ENCODE data around the gene ESYT2.

Gene ESYT2

DNA sequence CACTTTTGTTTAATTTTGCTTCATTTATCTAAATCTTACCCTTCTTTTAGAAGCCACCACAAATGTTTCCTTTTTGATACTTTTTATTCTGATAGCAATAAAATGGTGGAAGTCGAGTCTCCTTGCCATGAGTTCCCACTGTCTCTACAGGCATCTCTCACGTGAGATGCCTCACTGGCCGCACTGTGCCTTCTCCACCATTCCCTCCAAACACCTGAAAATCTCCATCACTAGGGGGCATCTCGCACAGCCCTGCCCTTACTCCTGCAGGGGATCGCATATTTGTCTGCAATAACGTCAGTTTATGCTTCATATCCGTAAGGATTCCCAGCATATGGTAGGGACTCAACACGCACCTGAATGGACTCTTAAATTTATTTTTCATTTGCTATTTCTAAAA lies 68.4 kb downstream of the ESYT2 start:
- DNase-seq: no peak

- DNase-seq: no peak
Measured at GRCh38 chr7:158760445-158760764, 68.9 kb downstream of the ESYT2 start.

GRCh38 chr7:158759749-158760444 lies 69.4 kb downstream of the ESYT2 start:
- no peak for DNase-seq

- DNase-seq: no peak
Measured at GRCh38 chr7:158759245-158759614, 70.1 kb downstream of the ESYT2 start.

DNA sequence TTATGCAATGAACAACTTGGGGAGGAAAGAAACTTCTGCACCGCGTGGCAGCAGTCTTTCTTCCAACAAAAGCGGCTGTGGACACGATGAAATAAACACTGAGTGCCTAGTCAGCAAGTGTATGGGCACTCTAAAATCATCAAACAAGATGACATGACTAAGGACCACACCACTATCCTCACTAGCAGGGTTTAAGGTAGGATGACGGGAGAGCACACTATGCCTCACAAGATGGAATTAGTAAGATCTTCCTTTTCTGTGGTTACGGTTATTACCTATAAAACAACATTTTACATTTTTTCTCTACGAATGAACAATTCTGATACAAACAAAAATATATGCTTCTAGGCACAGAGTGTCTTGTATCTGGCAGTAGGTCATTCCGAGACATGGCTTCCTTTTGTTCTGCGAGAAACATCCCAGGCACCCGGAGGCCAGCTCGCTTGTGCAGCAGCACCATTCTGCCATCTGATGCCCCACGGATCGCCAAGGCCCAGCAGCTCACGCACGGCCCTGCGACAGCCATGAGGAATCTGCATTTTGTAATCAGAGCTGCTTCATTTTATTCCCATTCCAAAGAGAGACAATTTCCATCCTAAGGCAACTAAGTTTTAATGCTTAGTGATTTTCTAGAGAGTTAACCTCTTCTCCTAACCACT lies 70.6 kb downstream of the ESYT2 start:
- no peak for DNase-seq

- no peak for DNase-seq
Measured at GRCh38 chr7:158757404-158757989, 71.8 kb downstream of the ESYT2 start.

- no peak for DNase-seq
Measured at GRCh38 chr7:158754746-158755444, 74.4 kb downstream of the ESYT2 start.

DNA sequence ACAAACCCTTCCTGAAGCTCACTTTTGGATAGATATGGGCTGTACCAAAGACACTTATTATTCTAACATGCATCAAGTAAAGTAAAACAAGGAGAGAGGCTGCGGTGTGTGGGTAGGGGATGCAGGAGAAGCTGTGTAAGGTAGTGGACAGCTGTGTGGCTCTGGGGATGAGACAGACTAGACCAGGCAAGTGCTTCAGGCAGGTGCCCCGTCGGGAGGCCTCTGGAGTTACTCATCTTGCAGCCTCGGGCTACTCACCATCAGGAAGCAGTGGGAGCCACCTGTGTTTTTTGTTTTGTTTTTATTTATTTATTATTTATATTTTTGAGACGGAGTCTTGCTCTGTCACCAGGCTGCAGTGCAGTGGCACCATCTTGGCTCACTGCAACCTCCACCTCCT lies 75.4 kb downstream of the ESYT2 start:
- DNase-seq: no peak

- DNase-seq: no peak
Measured at GRCh38 chr7:158751751-158752150, 77.6 kb downstream of the ESYT2 start.

DNA sequence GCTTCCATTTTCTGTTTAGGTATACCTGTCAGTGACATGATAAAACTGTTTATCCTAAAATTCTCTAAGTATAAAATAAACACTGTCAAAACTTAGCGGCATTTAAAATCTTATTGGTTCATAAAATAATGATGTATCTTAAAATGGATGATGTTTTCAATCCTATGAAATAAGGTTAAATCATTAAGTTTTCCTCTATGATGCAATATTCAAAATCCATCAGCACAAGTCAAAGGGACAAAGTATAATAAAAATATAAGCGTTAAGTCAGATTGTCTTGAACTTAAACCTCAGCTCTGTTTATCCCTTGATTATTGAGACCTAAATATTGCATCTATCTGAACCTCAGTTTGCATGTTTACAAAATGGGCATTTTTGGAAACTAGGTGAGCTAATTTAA lies 78.1 kb downstream of the ESYT2 start:
- DNase-seq: no peak

DNA sequence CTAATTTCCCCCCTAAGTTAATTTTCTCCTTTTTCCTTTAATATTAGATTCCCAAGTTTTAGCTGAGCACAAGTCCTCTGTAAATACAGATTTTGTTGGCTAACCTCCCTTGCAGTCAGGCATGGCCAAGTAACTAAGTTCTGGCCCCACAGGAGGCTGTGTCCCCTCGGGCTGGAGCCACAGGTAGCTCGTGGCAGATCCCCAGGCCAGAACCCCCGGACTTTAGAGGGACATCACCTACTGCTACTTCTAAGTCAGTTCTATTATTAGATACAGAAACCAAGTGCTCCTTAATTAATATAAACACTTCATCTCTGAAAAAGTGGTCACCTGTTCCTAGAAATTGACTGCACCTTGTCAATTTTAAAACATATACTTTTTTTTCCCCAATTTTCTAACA lies 78.6 kb downstream of the ESYT2 start:
- DNase-seq: no peak

DNA sequence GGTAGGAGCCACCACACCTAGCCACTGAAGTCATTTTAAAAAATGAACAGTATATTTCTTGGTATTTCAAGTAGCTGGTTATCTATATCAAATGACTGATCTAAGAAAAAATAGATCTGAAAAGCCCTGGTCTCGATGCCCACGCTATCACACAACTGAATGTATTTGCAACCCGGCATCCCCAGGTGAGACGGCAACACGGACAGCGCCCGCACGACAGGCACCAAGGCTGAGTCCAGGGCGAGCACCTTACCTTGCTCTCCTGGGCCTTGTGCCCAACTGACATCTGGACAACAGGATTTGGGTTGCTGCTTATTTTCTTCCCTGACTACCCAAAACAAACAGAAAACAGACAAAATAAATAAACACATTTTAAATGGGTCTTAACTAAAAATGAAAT lies 79.9 kb downstream of the ESYT2 start:
- DNase-seq: no peak

DNA sequence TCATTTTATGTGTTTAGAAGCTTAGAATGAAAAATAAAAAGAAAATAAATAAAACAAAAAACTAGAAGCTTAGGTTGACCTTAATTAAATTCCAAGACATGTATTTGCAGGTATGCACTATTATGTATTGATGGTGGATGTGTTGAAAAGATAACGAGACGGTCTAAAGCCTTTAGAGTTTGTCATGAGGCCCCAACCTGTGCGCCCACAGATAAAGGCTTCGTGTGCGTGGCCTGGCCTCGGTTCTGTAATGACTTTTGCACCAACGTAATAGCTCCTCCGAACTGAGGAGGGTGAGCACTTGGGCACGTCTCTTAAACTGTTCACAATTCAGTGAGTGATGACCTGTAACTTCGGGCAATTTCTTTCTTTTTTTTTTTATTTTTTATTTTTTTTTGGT lies 81.0 kb downstream of the ESYT2 start:
- no peak for DNase-seq

- no peak for DNase-seq
Measured at GRCh38 chr7:158747408-158747807, 81.9 kb downstream of the ESYT2 start.

GRCh38 chr7:158746957-158747356 lies 82.4 kb downstream of the ESYT2 start:
- no peak for DNase-seq

DNA sequence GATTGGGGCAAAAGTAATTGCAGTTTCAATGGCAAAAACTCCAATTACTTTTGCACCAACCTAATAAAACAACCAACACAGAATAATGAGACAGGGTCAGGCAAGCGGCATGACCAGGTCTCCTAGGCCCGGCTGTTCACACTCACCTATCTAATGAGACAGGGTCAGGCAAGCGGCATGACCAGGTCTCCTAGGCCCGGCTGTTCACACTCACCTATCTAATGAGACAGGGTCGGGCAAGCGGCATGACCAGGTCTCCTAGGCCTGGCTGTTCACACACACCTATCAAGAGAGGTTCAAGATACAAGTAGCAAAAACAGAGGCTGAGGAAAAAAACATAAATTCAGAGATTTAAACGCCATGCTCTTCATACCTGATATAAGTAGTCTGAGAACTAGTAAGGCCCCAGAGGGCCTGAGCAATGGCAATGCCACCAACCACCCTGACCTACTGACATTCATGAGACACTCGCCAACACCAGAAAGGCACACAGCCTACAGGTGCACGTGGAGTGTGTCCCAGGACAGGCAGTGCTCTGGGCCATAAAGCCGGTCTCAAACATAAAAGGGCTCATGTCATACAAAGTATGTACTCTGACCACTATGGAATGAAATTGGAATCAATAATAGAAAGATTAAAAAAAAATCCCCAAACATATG lies 84.1 kb downstream of the ESYT2 start:
- no peak for DNase-seq

GRCh38 chr7:158744070-158744469 lies 85.2 kb downstream of the ESYT2 start:
- no peak for DNase-seq

- DNase-seq: no peak
Measured at GRCh38 chr7:158743219-158743618, 86.1 kb downstream of the ESYT2 start.

DNA sequence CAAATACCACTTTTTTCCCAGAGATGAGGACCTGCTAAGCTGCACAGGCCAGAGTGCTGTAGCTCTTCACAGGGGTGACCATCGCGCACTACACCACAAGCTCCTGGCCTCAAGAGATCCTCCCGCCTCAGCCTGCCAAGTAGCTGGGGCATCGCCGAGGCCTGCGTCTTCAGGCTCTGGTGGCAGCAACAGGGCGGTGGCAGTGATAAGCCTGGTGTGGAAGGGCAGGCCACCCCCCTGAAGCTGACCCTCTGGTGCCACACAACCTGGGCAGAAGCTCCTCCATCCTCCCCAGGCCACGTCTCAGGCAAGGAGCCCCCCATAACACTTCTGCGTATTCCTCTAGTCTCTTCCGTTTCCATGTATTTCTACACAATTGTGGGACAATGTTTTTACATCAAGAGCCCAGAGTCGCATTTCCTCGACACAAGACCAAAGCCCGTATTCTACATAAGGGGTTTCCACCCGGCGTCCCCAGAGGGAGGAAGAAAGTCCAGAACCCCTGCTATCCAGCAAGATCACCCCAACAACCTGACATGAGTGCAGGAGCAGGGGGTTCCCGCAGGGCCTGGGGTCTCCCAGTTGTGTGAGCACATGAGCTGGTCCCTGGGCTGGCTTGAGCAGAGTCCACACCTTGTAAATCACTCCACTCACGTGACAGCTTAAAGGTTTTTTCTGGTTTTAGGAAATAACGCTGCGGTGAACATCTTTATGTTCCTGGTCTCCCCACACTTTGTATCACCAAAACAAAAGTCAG lies 87.1 kb downstream of the ESYT2 start:
- DNase-seq: no peak

DNA sequence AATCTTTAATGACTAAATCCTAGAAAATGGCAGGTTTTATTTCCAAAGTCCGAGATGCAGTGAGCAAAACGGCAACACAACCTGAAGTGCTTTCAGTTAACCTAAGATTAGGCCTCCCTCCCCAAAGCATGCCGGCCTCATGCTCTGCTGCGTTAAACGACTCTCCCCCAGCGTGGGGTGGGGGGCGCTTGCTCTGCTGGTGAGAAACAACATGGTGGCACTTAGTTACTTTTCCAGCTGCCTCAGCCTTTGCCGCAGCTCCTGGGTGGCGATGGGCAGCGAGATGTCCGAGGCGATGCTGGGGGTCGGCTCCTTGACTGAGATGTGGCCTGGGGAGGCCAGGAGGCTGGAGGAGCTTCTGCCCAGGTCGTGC lies 88.0 kb downstream of the ESYT2 start:
- no peak for DNase-seq

DNA sequence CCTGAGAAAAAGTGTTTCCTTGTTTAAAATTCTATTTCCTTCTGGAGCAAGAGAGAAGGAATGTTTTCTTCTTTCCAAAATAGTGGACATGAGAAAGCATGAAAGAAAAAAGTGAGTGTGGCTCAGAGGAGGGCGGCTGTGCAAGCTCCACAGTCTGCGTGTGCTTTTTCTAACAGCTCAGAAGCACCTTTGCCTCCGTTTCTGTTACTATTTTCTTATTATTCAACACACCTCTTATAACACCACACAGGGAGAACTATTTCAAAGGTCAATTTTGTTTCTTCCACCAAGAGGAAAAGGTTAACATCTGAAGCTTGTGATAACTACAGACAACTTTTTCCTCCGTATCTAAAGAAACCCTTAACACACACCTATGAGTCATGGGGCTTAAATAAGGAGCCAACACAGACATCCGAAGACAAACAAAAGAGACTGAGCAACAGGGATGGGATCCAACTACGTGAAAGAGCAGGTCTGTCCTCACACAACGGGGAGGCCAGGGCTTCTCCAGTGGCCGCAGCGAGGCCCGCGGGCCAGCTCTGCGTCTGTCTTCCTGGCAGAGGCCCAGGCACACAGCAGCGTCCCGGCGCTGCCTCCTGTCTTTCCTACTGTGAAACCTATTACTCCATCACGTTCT lies 88.5 kb downstream of the ESYT2 start:
- DNase-seq: no peak

GRCh38 chr7:158740013-158740656 lies 89.2 kb downstream of the ESYT2 start:
- no peak for DNase-seq

Data from NCI-H2171 treated with DMSO at 0.1 percent for 48 hours (cell line).